Smooth muscle cell (in vitro differentiated cells): ENCODE measurements around the gene AMD1. TPM values are rescaled to one million over a fixed set of nuclear protein-coding genes. Genes with fewer than 3 reads are reported as not detected.
A peak's percentile ranks its signal among the peaks of the same experiment; 100 is the strongest.

Source experiments
- DNase-seq: peaks from one replicate; lab custom pipeline; 2025; ENCODE audit not compliant: unreplicated experiment; lab: John Stamatoyannopoulos, UW
- H2AFZ ChIP-seq: fragments of 200-600 bp; sonication (generic); 2 replicates; pipeline ENCODE4 v1.6.0; 2016; ENCODE audit warnings: antibody characterized with exemption, low read depth, mild to moderate bottlenecking
- H3F3A ChIP-seq: fragments of 200-600 bp; sonication (generic); 2 replicates; pipeline ENCODE4 v1.6.0; 2017; ENCODE audit warnings: antibody characterized with exemption, low read depth
- H3K27ac ChIP-seq: fragments of 200-600 bp; sonication (generic); 2 replicates; pipeline ENCODE4 v1.5.1; 2016; ENCODE audit warnings: low read depth, mild to moderate bottlenecking
- H3K27me3 ChIP-seq: fragments of 200-600 bp; sonication (generic); 2 replicates; pipeline ENCODE4 v1.6.1; 2016; ENCODE audit warnings: low read depth, mild to moderate bottlenecking
- H3K36me3 ChIP-seq: fragments of 200-600 bp; sonication (generic); 2 replicates; pipeline ENCODE4 v1.5.1; 2016; ENCODE audit warnings: low read depth
- H3K4me1 ChIP-seq: fragments of 200-600 bp; sonication (generic); 2 replicates; pipeline ENCODE4 v1.5.1; 2016; ENCODE audit warnings: low read depth
- H3K4me2 ChIP-seq: fragments of 200-600 bp; sonication (generic); 2 replicates; pipeline ENCODE4 v1.6.0; 2016; ENCODE audit warnings: mild to moderate bottlenecking
- H3K4me3 ChIP-seq: fragments of 200-600 bp; sonication (generic); 2 replicates; pipeline ENCODE4 v1.5.1; 2016; ENCODE audit warnings: mild to moderate bottlenecking
- H3K79me2 ChIP-seq: fragments of 200-600 bp; sonication (generic); 2 replicates; pipeline ENCODE4 v1.6.0; 2016; ENCODE audit warnings: low read depth, mild to moderate bottlenecking
- H3K9ac ChIP-seq: fragments of 200-600 bp; sonication (generic); 2 replicates; pipeline ENCODE4 v1.6.0; 2016; ENCODE audit warnings: low read depth
- H3K9me3 ChIP-seq: fragments of 200-600 bp; sonication (generic); replicated peaks from 2 replicates; pipeline ENCODE4 v1.5.1; 2016; ENCODE audit warnings: low read depth
- H4K20me1 ChIP-seq: fragments of 200-600 bp; sonication (generic); 2 replicates; pipeline ENCODE4 v1.6.0; 2016; ENCODE audit warnings: low read depth
- WGBS: methylation state at CpG from one replicate; pipeline ENCODE4 v1.1.7; 2016; ENCODE audit warnings: low lambda C conversion rate; 5-methylcytosine and 5-hydroxymethylcytosine counted together
- polyA plus RNA-seq: library from polyadenylated mRNA; unstranded; fragments of >200 nt; fragmentation: Nextera tagmentation; extraction: Ambion mirVana; gene quantifications from 2 replicates; pipeline ENCODE4 v1.2.1, GENCODE V29; 2016
- total RNA-seq: library from RNA; depleted of rRNA; stranded (reverse); fragments of >200 nt; gene quantifications from 2 replicates; pipeline ENCODE4 v1.2.3, GENCODE V29; 2014
- TF ChIP-seq, protein P1 (sequence below): fragments of 200-600 bp; sonication (generic); IDR thresholded peaks from 2 replicates; pipeline ENCODE4 v1.5.1; 2017; ENCODE audit warnings: borderline replicate concordance, mild to moderate bottlenecking, antibody characterized with exemption; ENCODE audit not compliant: insufficient read depth, poor library complexity, severe bottlenecking

AMD1 gene
- total and polyA plus RNA-seq, 2 experiments from 2014 or later, result 31.2 to 56.7 TPM

GRCh38 chr6:110880651-110881050 is 6.1 kb downstream of the AMD1 start:
- Histone ChIP-seq H3K9me3 (no peaks in the 10 kb centered on the region), H3K4me3 (no peak overlapping the region), H2AFZ (no peak overlapping the region), H3K79me2 (peaks cover 100% of the 10 kb centered on the region), H3K4me1 (peaks cover 49% of the 10 kb centered on the region), H4K20me1 (peaks cover 100% of the 10 kb centered on the region), H3F3A (peaks cover 4% of the 10 kb centered on the region), H3K4me2 (no peak overlapping the region), H3K9ac (no peak overlapping the region), H3K27ac (no peak overlapping the region), H3K27me3 (no peaks in the 10 kb centered on the region), H3K36me3 (no peaks in the 10 kb centered on the region)
- WGBS, result 93% methylated on average over 9 of the region's 9 CpGs
- DNase-seq, result no peak
- TF ChIP-seq, protein P1, sequence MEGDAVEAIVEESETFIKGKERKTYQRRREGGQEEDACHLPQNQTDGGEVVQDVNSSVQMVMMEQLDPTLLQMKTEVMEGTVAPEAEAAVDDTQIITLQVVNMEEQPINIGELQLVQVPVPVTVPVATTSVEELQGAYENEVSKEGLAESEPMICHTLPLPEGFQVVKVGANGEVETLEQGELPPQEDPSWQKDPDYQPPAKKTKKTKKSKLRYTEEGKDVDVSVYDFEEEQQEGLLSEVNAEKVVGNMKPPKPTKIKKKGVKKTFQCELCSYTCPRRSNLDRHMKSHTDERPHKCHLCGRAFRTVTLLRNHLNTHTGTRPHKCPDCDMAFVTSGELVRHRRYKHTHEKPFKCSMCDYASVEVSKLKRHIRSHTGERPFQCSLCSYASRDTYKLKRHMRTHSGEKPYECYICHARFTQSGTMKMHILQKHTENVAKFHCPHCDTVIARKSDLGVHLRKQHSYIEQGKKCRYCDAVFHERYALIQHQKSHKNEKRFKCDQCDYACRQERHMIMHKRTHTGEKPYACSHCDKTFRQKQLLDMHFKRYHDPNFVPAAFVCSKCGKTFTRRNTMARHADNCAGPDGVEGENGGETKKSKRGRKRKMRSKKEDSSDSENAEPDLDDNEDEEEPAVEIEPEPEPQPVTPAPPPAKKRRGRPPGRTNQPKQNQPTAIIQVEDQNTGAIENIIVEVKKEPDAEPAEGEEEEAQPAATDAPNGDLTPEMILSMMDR, result no peak

DNA sequence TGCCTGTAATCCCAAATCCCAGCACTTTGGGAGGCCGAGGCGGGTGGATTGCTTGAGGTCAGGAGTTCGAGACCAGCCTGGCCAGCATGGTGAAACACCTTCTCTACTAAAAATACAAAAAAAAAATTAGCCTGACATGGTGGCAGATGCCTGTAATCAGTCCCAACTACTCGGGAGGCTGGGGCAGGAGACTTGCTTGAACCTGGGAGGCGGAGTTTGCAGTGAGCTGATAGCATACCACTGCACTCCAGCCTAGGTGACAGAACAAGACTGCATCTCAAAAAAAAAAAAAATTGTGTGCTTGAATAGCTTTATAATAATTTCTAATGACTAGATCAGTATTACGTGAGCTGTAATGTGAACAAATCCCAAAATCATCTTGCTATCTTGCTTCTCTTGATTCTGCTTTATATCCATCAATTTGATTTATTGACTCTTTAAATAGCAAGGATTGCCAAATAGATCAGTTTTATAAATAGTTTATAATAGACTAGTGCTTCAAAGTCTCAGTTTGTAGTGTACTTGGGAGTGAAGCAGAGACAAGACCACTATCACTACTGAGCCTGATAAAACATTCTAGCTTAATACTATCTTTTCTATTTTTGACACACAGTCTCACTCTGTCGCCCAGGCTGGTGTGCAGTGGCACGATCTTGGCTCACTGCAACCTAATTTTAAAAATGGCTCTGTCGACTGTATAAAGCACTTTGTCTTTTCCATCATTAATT is 7.1 kb downstream of the AMD1 start:
- Histone ChIP-seq H3K4me2 (peak overlapping the region; percentile 49), H3K9me3 (no peaks in the 10 kb centered on the region), H3K9ac (no peak overlapping the region), H3K4me3 (no peak overlapping the region), H3K4me1 (peaks cover 45% of the 10 kb centered on the region), H3K79me2 (peaks cover 100% of the 10 kb centered on the region), H2AFZ (no peak overlapping the region), H3K27ac (peak overlapping the region; percentile 33), H3K27me3 (no peaks in the 10 kb centered on the region), H3K36me3 (no peaks in the 10 kb centered on the region), H3F3A (peaks cover 1% of the 10 kb centered on the region), H4K20me1 (peaks cover 100% of the 10 kb centered on the region)
- no peak for DNase-seq
- TF ChIP-seq, protein P1, result no peak
- 75% methylated on average over 9 of the region's 9 CpGs for WGBS

GRCh38 chr6:110882274-110882619 is 7.7 kb downstream of the AMD1 start:
- Histone ChIP-seq H3K36me3 (no peaks in the 10 kb centered on the region), H2AFZ (no peak overlapping the region), H3K9ac (no peak overlapping the region), H3K79me2 (peaks cover 100% of the 10 kb centered on the region), H3K9me3 (no peaks in the 10 kb centered on the region), H3K4me2 (peak overlapping the region; percentile 49), H3F3A (no peaks in the 10 kb centered on the region), H3K27me3 (no peaks in the 10 kb centered on the region), H3K4me3 (no peak overlapping the region), H4K20me1 (peaks cover 100% of the 10 kb centered on the region), H3K4me1 (peaks cover 40% of the 10 kb centered on the region), H3K27ac (peak overlapping the region; percentile 33)
- TF ChIP-seq, protein P1, result no peak
- 70% methylated on average over 1 of the region's 1 CpG for WGBS
- DNase-seq, result no peak
